M059J (cell line): ENCODE measurements around the gene PTPRK. TPM values are rescaled to one million over a fixed set of nuclear protein-coding genes. Genes with fewer than 3 reads are reported as not detected.

Experiments
- DNase-seq: peaks from one replicate; pipeline ENCODE4 v3.0.0-alpha.2; 2012; ENCODE audit warnings: low read depth
- total RNA-seq: library from RNA; depleted of rRNA; stranded (reverse); fragments of >200 nt; shearing (Covaris generic); gene quantifications from 2 replicates; pipeline ENCODE4 v1.2.3, GENCODE V29; 2014

The PTPRK gene
- total RNA-seq, 1 experiment from 2014 or later: 71.7 TPM

DNA sequence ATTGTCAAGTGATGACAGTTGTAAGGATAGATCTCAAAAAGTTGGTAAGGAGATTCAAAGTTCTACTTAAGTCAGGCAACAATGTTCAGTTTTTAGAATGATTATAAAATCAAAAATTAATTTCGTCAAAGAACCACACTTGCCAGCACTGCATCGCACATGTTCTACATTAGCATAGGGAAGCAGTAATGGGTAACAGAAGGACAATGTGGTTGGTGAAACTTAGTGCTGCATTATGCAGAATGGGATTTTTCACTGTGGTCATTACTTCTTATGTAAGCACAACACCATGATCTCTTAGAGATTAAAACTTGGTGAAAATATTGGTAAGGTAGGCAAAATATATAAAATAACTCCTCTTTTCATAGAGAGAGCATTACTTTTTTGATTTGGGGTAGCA lies 445.8 kb downstream of the PTPRK start:
- DNase-seq: no peak

DNA sequence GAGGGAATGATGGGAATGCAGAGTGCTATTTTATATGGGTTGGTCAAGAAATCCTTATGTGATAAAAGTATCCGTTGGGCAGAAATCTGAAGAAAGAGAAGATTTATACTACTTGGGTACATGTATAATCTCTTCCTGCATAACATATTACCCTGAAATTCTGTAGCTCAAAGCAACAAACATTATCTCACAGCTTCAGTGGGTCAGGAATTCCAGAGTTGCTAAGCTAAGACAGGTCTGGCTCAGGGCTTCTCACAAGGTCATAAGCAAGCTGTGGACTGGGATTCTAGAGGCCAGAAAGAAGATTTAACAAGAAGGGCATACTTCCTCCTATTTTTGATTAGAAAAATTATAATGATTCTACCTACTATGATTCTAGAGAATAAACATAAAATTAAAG lies 447.0 kb downstream of the PTPRK start:
- DNase-seq: no peak

DNA sequence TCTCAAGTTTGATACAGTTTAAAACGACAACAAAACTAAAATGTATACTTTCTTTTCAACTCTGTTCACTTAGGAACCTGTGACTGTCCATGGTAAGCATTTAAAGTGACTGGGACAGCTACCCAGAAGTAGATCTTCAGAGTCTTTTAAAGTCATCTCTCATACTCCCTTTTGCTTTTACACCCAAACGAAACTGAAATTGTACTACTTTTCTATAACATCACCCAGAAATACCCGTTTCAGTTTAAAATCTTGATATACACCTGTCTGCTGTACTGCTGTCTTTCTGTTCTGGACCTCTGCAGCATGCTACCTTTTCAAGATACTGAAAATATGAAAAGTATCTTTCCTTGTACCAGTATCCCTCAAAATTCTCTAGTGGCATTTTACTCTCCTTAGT lies 449.2 kb downstream of the PTPRK start:
- DNase-seq: no peak

DNA sequence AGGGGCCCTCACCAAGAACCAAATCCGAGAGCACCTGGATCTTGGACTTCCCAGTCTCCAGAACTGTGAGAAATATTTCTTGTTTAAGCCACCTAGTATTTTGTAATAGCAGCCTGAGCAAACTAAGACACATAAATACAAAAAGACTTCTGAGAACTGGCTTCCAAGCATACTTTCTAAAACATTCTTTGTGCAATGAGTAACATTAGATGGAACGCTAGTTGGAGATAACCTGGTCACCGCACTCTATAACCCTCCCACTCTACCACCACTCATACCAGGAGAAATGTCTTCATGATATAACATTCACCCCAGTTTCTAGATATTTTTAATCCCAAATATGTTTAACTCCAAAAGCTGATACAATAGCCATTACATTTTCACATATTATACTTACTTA lies 450.0 kb downstream of the PTPRK start:
- DNase-seq: no peak

DNA sequence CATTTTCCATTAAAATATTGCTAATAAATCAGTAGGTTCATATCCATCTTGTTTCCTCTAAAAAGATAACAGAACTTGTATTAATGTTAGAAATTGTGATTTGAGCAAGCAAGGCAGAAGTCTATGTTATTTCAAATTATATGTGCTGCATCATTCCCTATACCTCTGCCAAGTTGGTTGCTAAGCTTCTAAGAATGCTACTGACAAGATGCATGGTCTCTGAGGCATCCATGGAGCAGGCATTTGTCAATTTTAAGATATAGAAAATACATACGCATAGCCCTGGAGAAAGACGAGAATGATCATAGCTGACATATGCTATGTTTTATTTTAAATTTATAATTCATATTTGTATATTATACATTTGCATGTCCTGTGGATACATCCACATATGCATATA lies 451.2 kb downstream of the PTPRK start:
- peak; percentile 14 for DNase-seq

DNA sequence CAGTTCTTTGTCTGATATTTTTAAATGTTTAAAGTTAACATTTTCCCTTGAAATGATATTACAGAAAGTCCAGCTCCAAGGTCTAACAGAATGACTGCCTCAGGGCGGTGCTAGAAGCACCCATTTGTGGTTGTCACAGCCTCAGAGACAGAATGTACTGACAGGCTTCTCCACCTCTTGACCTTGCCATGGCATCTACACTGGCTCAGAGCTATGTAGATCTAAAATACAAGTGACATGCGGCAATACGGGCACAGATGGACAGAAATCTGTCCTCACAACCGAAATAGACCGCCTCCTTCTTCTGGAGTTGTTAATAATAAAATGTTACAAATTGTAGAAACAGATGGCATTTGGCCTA lies 452.3 kb downstream of the PTPRK start:
- peak; percentile 13 for DNase-seq

DNA sequence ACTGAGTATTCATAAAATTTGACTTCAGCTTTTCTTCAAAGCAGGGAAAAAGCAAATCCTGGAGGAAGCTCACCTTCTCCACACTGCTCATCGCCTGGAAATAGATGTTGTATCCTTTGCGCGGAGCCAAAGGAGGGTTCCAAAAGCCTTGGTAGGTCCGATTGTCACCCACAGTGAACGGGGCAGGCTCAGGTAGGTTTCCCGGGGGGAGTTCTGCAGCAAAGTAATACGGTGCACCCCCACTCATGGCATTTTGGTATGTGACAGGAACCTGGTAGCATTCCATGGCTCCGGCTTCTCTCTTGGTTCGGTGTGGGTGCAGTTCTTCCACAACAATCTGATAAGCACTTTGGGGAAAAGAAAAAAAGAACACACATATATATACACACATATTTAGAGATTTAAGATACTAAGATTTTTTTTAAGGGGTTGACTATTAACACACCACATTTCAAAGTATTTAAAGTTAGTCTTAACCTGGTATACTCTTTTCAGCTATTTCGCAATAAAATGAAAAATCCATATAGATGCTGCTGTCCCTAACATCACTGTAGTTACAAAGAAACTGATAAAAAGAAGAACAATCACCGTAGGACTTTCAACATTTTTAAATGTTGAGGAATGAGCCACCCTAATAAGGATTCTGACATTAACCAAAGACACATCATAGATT lies 452.8 kb downstream of the PTPRK start:
- no peak for DNase-seq

DNA sequence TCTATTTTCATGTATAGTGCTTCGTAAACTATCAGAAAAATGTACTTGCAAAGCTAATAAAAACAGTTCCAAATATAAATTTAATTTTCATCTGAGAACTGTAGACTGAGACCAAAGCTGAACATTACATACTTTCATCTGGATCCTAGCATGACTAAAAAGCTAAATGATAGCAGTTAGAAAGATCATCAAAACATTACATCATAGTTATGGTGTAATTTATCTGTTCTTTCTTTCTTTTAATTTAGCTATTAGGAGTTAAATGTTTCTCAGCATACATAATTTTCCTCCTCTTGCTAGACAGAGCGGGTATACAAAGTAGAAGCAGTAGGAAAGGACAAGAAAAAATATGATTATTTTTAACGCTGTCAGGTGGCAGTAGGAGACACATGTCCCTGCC lies 455.3 kb downstream of the PTPRK start:
- DNase-seq: no peak

DNA sequence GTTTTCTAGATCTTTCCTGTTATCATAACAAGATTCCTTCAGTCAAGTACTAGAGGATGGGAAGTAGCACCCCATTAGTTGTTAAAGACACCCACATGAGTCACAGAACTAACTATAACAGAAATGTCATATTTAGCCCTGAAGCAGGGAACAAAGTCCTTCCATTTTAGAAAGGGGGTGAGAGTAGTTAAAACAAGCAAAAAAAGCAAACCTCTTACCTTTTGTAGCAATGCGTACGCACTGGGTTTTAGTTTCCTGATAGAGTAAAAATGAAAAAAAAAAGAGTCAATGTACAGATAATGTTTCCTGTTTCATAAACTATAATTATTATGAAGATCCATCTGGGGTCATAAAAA lies 455.9 kb downstream of the PTPRK start:
- no peak for DNase-seq

DNA sequence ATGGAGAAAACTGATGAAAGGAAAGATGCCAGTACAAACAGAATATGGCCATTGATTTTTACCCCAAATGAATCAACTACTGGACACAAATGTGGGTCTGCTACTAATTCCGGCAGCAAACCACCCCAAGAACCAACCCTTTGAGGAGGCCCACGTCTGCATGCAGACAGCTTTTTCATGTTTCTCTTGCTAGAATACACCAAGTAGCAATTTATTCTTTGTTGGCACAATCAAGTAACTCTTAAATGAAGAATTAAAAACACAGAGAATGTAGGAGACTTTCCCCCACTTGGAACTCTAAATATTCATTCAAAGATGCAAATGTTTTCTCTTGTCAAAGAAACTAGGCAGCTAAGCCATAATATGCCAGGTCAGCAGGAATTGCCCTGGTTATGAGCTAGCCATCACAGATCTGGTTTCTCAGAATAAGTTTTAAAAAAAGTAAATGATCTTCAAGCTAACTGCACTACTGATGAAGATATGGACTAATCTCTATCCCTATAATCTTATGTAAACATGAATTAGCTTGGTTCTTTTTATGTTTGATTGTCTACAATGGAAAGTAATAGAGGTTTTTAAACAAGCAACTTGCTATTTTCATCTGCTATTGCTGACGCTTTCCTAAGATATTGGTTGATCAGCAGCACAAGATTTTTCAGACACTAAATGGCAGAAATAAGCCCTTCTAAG lies 456.4 kb downstream of the PTPRK start:
- no peak for DNase-seq

DNA sequence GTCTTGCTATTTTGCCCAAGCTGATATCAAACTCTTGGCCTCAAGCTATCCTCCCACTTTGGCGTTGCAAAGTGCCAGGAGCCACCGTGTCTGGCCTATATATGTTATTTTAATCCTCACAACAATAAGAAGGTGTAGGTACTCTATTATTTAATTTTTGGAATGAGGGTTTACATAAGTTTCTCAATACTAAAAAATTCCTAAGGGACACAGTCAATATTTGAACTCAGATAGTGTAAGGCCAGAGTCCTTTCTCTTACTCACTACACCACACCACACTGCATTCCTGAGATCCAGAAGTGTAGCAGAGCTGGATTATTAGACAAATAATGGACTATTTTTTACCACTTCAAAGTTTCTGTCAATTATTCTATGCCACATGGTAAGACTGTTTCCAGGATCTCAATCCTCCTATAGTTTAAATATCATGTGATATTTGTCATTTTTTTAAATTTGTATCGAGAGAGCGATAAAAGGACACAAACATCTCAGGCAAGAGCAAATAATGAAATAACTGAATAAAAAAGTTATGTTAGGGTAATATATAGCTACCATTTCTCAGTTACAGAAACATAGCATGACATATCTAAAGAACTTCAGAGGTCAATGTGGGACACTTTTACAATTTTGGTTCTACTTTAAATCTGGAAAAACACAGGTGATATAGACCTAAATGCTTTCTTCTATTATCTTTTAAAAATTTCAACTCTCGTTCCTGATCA lies 457.4 kb downstream of the PTPRK start:
- no peak for DNase-seq

DNA sequence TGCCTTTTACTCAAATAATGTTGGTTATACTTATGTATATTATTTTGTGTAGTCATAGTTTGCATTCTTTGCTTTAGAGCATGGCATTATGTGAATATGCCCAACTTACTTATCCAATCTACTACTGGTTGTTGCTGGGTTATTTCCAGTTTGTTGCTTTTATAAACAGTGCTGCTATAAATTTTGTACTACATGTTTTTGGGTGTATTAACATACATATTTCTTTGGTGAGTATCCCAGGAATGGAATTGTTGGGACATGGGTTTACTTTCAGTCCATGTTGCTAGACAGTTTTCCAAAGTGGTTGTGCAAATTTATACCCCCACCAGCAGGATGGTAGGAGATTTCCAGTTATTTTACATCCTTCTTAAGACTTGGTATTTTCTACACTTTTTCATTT lies 462.5 kb downstream of the PTPRK start:
- peak; percentile 28 for DNase-seq

DNA sequence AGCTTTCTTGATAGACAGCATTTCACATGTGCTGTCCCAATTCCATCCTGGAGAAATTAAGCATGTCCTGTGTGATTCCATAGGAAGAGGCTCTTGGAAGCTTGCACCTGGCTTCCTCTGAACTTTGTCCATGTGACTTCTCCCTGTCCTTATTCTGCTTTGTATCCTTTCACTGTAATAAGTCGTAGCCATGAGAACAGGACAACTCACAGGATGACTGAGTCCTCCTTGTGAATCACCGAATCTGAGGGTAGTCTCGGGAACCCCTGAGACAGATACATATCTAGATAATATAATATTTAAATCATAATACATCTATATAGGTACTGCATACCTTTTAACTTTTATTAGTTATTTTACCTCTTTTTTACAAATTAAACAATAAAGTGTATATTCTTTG lies 462.9 kb downstream of the PTPRK start:
- peak; percentile 23 for DNase-seq

DNA sequence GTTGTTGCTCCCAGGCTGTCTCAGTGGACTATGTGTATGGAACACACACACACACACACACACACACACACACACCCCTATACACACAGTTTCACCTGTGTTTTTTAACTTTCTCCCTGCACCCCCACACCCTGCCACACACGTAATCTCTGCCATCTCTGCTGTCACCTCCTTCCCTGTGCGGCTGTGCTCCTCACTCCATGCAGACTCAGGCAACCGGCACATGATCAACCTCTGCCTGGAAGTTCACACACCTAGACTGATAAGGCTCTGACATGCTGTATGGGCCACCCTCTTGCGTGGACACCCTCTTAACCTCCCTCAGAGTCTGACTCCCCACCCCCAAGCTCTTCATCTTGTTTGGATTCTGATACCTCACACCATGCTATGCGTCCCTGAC lies 467.3 kb downstream of the PTPRK start:
- DNase-seq: no peak

DNA sequence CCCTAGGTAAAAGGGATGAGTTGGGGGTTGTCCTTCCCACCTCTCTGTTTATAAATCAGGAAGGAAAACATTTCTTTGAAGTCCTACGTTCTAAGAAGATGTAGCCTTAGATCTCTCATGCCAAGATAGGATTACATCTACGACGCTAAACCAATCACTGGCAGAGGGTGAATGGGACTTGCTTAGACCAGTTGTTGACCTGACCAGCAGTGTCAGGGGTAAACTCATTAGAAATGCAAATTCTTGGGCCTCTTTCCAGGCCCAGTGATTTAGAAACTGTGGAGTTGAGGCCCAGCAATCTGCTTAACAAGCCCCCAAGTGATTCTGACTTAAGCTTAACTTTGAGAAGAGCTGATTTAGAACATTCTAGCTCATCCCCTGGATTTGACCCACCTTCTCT lies 472.4 kb downstream of the PTPRK start:
- no peak for DNase-seq

DNA sequence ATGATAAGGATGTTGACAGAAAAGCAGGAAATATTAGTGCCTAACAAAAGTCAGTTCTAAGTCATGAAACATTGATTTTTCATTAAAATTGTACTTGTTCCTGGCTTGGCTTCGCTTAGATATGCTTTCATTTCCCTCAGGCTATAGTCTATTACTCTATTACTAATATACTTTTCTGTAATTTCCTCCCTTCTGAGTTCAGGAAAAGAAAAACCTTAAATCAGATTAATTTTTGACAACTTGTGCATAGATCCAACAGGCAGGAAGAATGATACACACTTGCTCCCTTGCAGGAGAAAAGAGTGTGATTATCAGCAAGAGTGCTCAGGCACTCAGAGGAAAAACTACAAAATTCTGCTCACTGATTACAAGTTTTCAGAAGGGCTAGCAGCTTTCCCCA lies 474.4 kb downstream of the PTPRK start:
- no peak for DNase-seq

DNA sequence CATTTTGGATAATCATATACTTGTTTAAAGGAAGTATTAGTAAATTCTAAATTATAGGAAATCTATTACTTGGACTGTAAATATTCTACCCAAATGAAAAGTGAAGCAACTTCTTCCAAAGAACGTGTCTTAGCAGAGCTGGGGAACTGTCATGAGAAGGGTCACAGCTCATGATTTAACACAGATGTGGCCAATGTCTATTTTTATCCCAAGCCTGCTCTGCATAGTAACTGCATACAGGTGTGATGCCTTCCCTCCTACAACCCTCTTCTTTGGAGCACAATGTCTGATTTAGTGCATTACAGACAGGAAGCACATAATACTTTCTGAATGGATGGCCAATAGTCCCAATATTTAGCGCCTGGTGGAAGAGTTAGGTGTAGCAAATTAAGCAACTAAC lies 480.9 kb downstream of the PTPRK start:
- no peak for DNase-seq

DNA sequence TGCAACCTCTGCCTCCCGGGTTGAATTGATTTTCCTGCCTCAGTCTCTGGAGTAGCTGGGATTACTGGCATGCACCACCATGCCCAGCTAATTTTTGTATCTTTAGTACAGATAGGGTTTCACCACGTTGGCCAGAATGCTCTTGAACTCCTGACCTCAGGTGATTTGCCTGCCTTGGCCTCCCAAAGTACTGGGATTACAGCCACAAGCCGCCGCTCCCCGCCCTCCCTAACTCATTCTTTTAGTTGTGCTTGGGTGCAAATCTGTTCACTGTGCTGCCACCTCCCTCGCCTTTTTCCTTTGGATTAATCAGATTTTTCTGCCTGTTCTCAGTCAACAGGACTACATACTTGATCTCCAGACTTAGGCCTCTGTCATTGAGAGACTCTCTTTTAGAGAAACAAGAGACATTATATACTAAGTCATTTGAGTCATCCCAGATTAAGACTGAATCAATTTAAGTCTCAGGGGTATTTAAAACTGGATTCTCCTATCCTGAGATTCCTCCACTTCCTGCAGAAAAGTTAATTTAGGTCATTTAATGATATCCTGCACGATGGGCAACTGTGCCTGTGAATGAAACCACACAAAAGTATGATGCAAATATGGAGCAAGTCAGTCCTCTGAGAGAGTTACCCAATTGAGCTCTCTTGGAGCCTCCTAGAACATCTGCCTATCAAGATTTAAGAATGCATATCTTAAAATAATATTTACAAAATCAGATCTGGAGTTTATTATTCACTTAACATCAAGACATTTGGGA lies 483.4 kb downstream of the PTPRK start:
- DNase-seq: no peak

DNA sequence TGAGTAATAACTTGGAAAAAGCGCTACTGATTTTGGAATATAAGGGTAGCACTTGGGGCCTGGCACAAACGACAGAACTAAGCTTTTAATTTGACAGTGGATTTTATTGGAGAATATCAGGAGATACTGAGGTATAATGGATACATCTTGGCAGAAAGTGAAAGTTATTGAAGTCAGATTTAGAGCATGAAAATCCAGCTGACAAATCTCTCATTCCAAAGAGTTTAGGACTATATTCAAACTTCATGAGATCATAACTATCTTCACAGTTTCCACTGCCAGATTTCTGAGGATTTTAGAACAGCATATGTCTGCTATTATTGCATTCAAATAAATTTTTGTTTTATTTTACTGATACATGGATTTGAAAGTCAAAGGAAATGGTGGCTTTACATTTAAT lies 487.2 kb downstream of the PTPRK start:
- no peak for DNase-seq

DNA sequence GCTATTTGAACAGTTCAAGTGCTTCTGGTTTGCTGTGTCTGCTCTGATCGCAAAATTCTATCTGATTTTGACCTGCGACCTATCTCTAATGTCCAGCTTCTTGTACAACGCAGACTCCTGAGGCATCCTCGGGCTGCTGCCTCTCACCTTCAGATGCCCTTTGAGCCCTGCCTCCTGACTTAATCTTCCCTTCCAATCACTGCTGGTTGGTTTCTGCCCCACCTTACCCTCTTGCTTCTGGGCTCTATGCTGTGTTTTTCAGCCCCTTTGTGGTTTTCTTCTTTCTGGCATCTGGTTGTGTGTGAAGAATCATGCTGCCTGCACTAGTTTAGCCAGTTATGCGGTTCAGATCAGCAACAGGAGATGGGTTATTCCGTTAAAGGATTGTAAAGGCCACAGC lies 488.4 kb downstream of the PTPRK start:
- no peak for DNase-seq

DNA sequence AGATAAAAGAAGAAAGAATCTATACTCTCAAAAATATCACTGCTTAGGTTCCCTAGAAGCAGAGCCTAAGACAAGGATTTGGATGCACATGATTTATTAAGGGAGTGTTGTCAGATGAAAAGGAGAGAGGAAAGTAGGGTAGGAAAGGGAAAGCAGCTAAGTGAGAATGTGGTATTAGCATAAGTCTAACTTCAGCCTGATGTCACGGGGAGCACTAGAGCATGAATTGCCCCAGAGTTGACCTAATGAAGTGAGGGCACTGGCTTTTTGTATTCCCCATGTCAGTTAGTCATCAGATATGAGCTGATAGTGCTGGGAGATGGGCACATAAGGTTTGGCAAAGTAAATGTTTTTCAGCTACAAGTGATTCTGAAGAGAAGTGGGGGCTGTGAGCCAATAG lies 490.6 kb downstream of the PTPRK start:
- DNase-seq: no peak

DNA sequence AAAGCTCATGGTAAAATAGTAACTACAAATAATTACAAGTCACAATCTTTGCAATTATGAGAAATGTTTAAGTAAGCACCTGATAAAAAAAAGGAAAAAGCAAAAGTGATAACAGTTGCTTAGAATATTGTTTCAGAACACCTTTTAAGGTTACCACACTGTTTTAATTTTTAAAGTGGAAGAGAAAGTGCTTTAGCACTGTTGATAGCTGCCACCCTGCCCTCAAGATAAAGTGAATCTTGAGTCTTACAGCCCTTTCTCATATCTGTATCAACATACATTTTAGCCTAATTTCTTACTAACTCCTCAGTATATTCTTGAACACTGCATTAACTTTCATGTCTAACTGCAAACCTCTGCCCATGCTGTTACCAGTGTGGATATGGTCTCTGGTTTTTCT lies 492.2 kb downstream of the PTPRK start:
- no peak for DNase-seq

DNA sequence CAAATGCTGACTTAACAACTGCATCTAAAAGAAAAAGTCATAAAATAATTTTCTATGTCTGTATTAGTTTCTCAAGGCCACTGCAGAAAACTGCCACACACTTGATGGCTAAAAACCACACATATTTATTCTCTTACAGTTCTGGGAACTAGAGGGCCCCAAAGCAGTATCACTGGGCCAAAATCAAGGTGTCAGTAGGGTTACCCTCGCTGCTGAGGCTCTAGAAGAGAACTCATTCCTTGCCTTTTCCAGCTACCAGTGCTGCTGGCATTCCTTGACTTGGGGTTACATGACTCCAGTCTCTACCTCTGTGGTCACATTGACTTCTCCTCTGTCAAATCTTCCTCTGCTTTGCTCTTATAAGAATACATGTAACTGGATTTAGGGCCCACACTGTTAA lies 494.9 kb downstream of the PTPRK start:
- peak; percentile 3 for DNase-seq
